Measurements from ENCODE around the gene CDC42BPB. TPM values are rescaled to one million over a fixed set of nuclear protein-coding genes. Genes with fewer than 3 reads are reported as not detected.

CDC42BPB gene
- total and polyA plus RNA-seq, 5 donors from 2014 or later = 0.08 to 19.2 (median 0.41) TPM

GRCh38 chr14:103016594-103016993 is 40.8 kb downstream of the CDC42BPB start:
- Mint-ChIP-seq H3K27ac (no peak overlapping the region), H3K27me3 (peaks cover 5% of the 10 kb centered on the region), H3K4me1 (peaks cover 0 to 9% (median 5%) of the 10 kb centered on the region in 4 donors)

GRCh38 chr14:103016071-103016470 is 41.3 kb downstream of the CDC42BPB start:
- DNase-seq (no peak), ATAC-seq (ENCODE audit: low read depth in 2 of 2) (no peak)
- H3K4me3 Mint-ChIP-seq = no peak overlapping the region
- no peak overlapping the region for H3K27ac Mint-ChIP-seq
- Histone ChIP-seq H3K9me3 (ENCODE audit: control insufficient read depth in 2 of 2, low read length in 2 of 2) (no peaks in the 10 kb centered on the region), H3K27me3 (ENCODE audit: control insufficient read depth, insufficient read depth, low read length) (peaks cover 3% of the 10 kb centered on the region), H3K36me3 (ENCODE audit: control insufficient read depth, insufficient read depth, low read length) (no peaks in the 10 kb centered on the region), H3K27ac (ENCODE audit: insufficient read depth, low read length, poor library complexity, severe bottlenecking) (no peak overlapping the region), H3K4me3 (ENCODE audit: low read depth, low read length) (no peak overlapping the region), H3K4me1 (ENCODE audit: control insufficient read depth, insufficient read depth, low read length, poor library complexity, severe bottlenecking) (no peaks in the 10 kb centered on the region)
- H3K4me1 Mint-ChIP-seq = peaks cover 0 to 9% (median 4%) of the 10 kb centered on the region in 4 donors
- H3K9me3 Mint-ChIP-seq = no peaks in the 10 kb centered on the region
- H3K36me3 Mint-ChIP-seq = no peaks in the 10 kb centered on the region
- H3K27me3 Mint-ChIP-seq = peaks cover 9% of the 10 kb centered on the region

More at GRCh38 chr14:103016594-103016993, 40.8 kb downstream of the CDC42BPB start:
- Mint-ChIP-seq H3K36me3 (no peaks in the 10 kb centered on the region), H3K4me3 (no peak overlapping the region), H3K9me3 (no peaks in the 10 kb centered on the region)
- H3K4me3 ChIP-seq (ENCODE audit: low read depth, low read length) = no peak overlapping the region
- no peak for DNase-seq
- no peaks in the 10 kb centered on the region for H3K36me3 ChIP-seq (ENCODE audit: control insufficient read depth, insufficient read depth, low read length)
- ATAC-seq (ENCODE audit: low read depth in 2 of 2) = no peak
- peaks cover 3% of the 10 kb centered on the region for H3K27me3 ChIP-seq (ENCODE audit: control insufficient read depth, insufficient read depth, low read length)
- H3K27ac ChIP-seq (ENCODE audit: insufficient read depth, low read length, poor library complexity, severe bottlenecking) = no peak overlapping the region
- H3K9me3 ChIP-seq (ENCODE audit: control insufficient read depth in 2 of 2, low read length in 2 of 2) = no peaks in the 10 kb centered on the region
- no peaks in the 10 kb centered on the region for H3K4me1 ChIP-seq (ENCODE audit: control insufficient read depth, insufficient read depth, low read length, poor library complexity, severe bottlenecking)

GRCh38 chr14:103015426-103015825 is 41.9 kb downstream of the CDC42BPB start:
- Histone ChIP-seq H3K36me3 (ENCODE audit: control insufficient read depth, insufficient read depth, low read length) (no peaks in the 10 kb centered on the region), H3K27ac (ENCODE audit: insufficient read depth, low read length, poor library complexity, severe bottlenecking) (no peak overlapping the region), H3K9me3 (ENCODE audit: control insufficient read depth in 2 of 2, low read length in 2 of 2) (no peaks in the 10 kb centered on the region), H3K4me3 (ENCODE audit: low read depth, low read length) (no peak overlapping the region), H3K4me1 (ENCODE audit: control insufficient read depth, insufficient read depth, low read length, poor library complexity, severe bottlenecking) (no peaks in the 10 kb centered on the region), H3K27me3 (ENCODE audit: control insufficient read depth, insufficient read depth, low read length) (peaks cover 3% of the 10 kb centered on the region)
- Mint-ChIP-seq H3K36me3 (no peaks in the 10 kb centered on the region), H3K4me1 (peaks cover 0 to 9% (median 4%) of the 10 kb centered on the region in 4 donors), H3K4me3 (no peak overlapping the region), H3K27me3 (peaks cover 9% of the 10 kb centered on the region), H3K27ac (peak overlapping the region in 1 of 3 donors; percentile 60), H3K9me3 (no peaks in the 10 kb centered on the region)
- ATAC-seq (ENCODE audit: low read depth in 2 of 2) = no peak
- no peak for DNase-seq

- ATAC-seq (ENCODE audit: low read depth in 2 of 2) = no peak
- Histone ChIP-seq H3K27me3 (ENCODE audit: control insufficient read depth, insufficient read depth, low read length) (peaks cover 3% of the 10 kb centered on the region), H3K9me3 (ENCODE audit: control insufficient read depth in 2 of 2, low read length in 2 of 2) (no peaks in the 10 kb centered on the region), H3K27ac (ENCODE audit: insufficient read depth, low read length, poor library complexity, severe bottlenecking) (no peak overlapping the region), H3K36me3 (ENCODE audit: control insufficient read depth, insufficient read depth, low read length) (no peaks in the 10 kb centered on the region), H3K4me3 (ENCODE audit: low read depth, low read length) (no peak overlapping the region), H3K4me1 (ENCODE audit: control insufficient read depth, insufficient read depth, low read length, poor library complexity, severe bottlenecking) (no peaks in the 10 kb centered on the region)
- Mint-ChIP-seq H3K4me1 (peaks cover 0 to 9% (median 4%) of the 10 kb centered on the region in 4 donors), H3K9me3 (no peaks in the 10 kb centered on the region), H3K27ac (peak overlapping the region in 2 of 3 donors; percentile 52 to 56), H3K36me3 (no peaks in the 10 kb centered on the region), H3K27me3 (peaks cover 7% of the 10 kb centered on the region), H3K4me3 (no peak overlapping the region)
- DNase-seq = no peak
Observed at GRCh38 chr14:103014466-103015228, 42.7 kb downstream of the CDC42BPB start.

- no peak overlapping the region for H3K4me3 ChIP-seq (ENCODE audit: low read depth, low read length)
- H3K36me3 Mint-ChIP-seq = no peaks in the 10 kb centered on the region
- no peak overlapping the region for H3K4me3 Mint-ChIP-seq
- no peaks in the 10 kb centered on the region for H3K9me3 ChIP-seq (ENCODE audit: control insufficient read depth in 2 of 2, low read length in 2 of 2)
- no peaks in the 10 kb centered on the region for H3K4me1 ChIP-seq (ENCODE audit: control insufficient read depth, insufficient read depth, low read length, poor library complexity, severe bottlenecking)
- H3K27ac Mint-ChIP-seq = peak overlapping the region in 1 of 3 donors; percentile 77
- ATAC-seq (ENCODE audit: low read depth in 2 of 2) (no peak), DNase-seq (no peak)
- no peak overlapping the region for H3K27ac ChIP-seq (ENCODE audit: insufficient read depth, low read length, poor library complexity, severe bottlenecking)
- H3K9me3 Mint-ChIP-seq = no peaks in the 10 kb centered on the region
- H3K4me1 Mint-ChIP-seq = peaks cover 0 to 9% (median 4%) of the 10 kb centered on the region in 4 donors
- peaks cover 4% of the 10 kb centered on the region for H3K27me3 Mint-ChIP-seq
- peaks cover 3% of the 10 kb centered on the region for H3K27me3 ChIP-seq (ENCODE audit: control insufficient read depth, insufficient read depth, low read length)
- no peaks in the 10 kb centered on the region for H3K36me3 ChIP-seq (ENCODE audit: control insufficient read depth, insufficient read depth, low read length)
Observed at GRCh38 chr14:103013028-103013427, 44.3 kb downstream of the CDC42BPB start.

- Histone ChIP-seq H3K36me3 (ENCODE audit: control insufficient read depth, insufficient read depth, low read length) (no peaks in the 10 kb centered on the region), H3K27ac (ENCODE audit: insufficient read depth, low read length, poor library complexity, severe bottlenecking) (no peak overlapping the region), H3K9me3 (ENCODE audit: control insufficient read depth in 2 of 2, low read length in 2 of 2) (no peaks in the 10 kb centered on the region), H3K27me3 (ENCODE audit: control insufficient read depth, insufficient read depth, low read length) (no peaks in the 10 kb centered on the region), H3K4me1 (ENCODE audit: control insufficient read depth, insufficient read depth, low read length, poor library complexity, severe bottlenecking) (no peaks in the 10 kb centered on the region), H3K4me3 (ENCODE audit: low read depth, low read length) (no peak overlapping the region)
- H3K4me3 Mint-ChIP-seq = no peak overlapping the region
- DNase-seq = no peak
- no peak for ATAC-seq (ENCODE audit: low read depth in 2 of 2)
- H3K9me3 Mint-ChIP-seq = no peaks in the 10 kb centered on the region
- H3K36me3 Mint-ChIP-seq = no peaks in the 10 kb centered on the region
- H3K4me1 Mint-ChIP-seq = peaks cover 0 to 4% (median 2%) of the 10 kb centered on the region in 4 donors
- peaks cover 4% of the 10 kb centered on the region for H3K27me3 Mint-ChIP-seq
- H3K27ac Mint-ChIP-seq = no peak overlapping the region
Observed at GRCh38 chr14:103009559-103009958, 47.8 kb downstream of the CDC42BPB start.

- peaks cover 0 to 2% (median 0%) of the 10 kb centered on the region in 7 donors for H3K9me3 Mint-ChIP-seq
- H3K36me3 ChIP-seq (ENCODE audit: control insufficient read depth, insufficient read depth, low read length) = no peaks in the 10 kb centered on the region
- H3K4me3 ChIP-seq (ENCODE audit: low read depth, low read length) = no peak overlapping the region
- H3K4me1 ChIP-seq (ENCODE audit: control insufficient read depth, insufficient read depth, low read length, poor library complexity, severe bottlenecking) = no peaks in the 10 kb centered on the region
- H3K27ac ChIP-seq (ENCODE audit: insufficient read depth, low read length, poor library complexity, severe bottlenecking) = no peak overlapping the region
- no peaks in the 10 kb centered on the region for H3K9me3 ChIP-seq (ENCODE audit: control insufficient read depth in 2 of 2, low read length in 2 of 2)
- DNase-seq (no peak), ATAC-seq (ENCODE audit: low read depth in 2 of 2) (no peak)
- no peak overlapping the region for H3K4me3 Mint-ChIP-seq
- peaks cover 0 to 5% (median 0%) of the 10 kb centered on the region in 4 donors for H3K4me1 Mint-ChIP-seq
- peaks cover 4% of the 10 kb centered on the region for H3K27me3 Mint-ChIP-seq
- H3K36me3 Mint-ChIP-seq = no peaks in the 10 kb centered on the region
- H3K27me3 ChIP-seq (ENCODE audit: control insufficient read depth, insufficient read depth, low read length) = no peaks in the 10 kb centered on the region
- no peak overlapping the region for H3K27ac Mint-ChIP-seq
Observed at GRCh38 chr14:103008768-103009357, 48.5 kb downstream of the CDC42BPB start.

Data from CD4-positive, CD25-positive, alpha-beta regulatory T cell (primary cell).